Activated CD4-positive, CD25-positive, alpha-beta regulatory T cell treated with anti-CD3 and anti-CD28 coated beads, Interleukin-2, amount 50 U/mL, for 72 hours (primary cell): ENCODE measurements around the gene CCDC183.
A peak's percentile ranks its signal among the peaks of the same experiment; 100 is the strongest.

Source experiments
- DNase-seq: peaks from one replicate; pipeline ENCODE4 v3.0.0; 2021

The CCDC183 gene

DNA sequence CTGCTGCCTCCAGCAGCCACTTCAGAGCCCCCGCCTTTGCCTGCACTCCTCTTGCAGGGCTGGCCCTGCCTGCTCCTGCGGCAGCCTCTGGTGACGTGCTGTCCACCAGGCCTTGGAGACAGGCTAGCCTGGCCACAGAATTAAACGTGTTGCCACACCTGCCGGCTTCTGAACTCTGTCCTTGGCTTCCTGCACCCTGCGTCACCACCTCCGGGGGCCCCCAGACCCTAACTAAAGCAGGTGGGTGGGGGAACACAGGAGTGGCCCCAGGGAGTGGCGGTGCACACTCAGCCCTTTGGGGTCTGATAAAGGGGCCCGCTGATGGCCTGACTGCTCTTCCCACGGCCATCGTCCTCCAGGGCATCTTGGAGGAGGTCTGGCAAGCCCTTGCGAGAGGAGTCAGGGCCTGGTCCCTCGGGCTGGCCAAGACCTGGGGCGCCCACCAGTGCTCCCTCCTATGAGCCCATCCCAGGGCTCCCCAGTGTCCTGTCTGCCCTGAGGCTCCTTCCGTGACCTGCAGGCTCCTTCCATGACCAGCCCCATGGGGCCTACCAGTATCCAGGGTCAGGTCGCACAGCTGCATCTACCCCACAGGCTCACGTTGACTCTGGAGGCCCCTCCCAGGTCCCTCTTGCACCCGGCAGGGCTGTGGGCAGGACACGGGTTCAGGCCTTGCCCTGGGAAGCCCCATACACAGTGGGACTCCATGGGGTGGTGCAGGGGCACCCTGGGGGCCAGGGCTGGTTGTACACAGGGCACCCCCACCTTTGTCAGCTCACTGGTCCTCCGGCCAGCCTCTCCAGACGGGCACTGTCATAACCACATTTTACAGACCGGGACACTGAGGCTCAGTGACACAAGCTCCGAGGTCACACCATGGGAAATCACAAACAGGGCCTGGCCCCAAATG, 55.0 kb downstream of the CCDC183 start:
- DNase-seq = no peak

DNA sequence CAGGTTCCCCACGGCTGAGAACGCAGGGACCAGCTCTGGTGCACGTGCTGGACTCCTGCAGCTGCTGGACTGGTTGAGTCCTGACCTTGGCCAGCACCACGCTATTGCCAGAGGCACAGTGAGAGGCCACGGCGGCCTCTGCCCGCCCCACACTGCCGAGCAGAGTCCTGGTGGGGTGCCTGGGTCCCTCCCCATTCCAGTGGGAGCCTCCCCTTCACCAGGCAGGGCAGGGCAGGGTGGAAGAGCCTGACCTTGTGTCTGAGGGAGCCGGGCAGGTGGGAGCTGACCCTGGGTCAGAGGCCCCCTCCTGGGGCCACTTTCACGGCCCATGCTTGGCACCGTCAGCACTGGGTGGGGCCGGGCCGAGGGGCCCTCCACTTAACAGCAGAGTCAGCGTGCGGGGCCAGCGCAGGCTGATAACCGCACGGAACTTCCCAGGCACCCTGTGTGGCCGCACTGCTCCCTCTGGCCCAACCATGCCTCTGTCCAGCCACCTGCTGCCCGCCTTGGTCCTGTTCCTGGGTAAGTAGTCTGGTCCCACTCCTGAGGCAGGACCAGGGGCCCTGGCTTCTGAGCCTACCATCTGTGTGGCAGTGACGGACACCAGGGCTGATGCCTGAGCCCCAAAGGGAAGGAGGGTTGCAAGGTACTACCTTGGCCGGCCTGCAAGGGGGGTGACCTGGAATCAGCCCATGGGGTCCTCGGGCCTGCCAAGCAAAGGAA, 56.0 kb downstream of the CCDC183 start, which contains the start of gene MAMDC4:
Gene MAMDC4 (plus strand): TSS at position 406 of the 723 bp plus-strand sequence. CDS start 71 bp downstream, at position 477.
- no peak for DNase-seq

DNA sequence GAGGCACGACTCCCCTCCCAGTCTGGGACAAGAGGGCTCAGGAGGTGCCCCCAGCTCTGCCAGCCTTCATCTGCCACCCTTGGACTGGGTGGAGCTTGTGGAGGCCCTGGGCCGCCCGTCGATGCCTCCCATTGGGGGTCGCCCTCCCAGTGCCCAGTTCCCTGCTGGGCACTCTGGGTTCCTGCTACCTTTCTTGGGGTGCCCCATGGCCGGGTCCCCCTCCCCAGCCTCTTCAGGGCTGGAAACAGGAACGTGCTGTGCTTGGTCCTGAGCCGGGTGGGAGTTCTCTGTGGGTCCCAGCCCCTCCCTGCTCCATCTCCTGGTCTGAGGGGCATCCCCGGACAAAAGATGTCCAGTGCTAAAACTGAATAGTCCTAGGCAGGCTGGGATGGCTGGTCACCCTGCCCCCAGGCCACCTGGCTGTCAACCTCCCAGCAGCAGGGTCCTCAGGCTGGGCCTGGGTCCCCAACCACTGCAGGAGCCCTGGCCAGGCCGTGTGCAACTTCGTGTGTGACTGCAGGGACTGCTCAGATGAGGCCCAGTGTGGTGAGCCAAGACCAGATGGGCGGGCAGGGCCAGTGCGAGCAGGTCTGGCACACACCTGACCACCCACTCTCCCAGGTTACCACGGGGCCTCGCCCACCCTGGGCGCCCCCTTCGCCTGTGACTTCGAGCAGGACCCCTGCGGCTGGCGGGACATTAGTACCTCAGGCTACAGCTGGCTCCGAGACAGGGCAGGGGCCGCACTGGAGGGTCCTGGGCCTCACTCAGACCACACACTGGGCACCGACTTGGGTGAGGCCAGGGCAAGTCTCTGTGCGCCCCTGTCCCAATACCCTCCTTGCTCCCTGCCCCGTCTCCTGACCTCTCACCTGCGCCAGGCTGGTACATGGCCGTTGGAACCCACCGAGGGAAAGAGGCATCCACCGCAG, 56.8 kb downstream of the CCDC183 start:
- DNase-seq = no peak

DNA sequence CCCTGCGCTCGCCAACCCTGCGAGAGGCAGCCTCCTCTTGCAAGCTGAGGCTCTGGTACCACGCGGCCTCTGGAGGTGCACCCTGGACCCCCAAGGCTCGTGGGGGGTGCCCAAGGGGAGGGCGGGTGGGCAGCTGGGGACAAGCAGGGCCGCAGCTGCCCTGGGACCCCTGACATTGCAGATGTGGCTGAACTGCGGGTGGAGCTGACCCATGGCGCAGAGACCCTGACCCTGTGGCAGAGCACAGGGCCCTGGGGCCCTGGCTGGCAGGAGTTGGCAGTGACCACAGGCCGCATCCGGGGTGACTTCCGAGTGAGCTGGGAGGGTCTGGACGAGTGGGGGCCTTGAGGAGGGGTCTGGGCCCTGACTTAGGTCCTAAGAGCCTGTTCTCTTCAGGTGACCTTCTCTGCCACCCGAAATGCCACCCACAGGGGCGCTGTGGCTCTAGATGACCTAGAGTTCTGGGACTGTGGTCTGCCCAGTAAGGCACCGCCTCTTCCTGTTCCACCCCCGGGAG, 57.5 kb downstream of the CCDC183 start:
- no peak for DNase-seq

DNA sequence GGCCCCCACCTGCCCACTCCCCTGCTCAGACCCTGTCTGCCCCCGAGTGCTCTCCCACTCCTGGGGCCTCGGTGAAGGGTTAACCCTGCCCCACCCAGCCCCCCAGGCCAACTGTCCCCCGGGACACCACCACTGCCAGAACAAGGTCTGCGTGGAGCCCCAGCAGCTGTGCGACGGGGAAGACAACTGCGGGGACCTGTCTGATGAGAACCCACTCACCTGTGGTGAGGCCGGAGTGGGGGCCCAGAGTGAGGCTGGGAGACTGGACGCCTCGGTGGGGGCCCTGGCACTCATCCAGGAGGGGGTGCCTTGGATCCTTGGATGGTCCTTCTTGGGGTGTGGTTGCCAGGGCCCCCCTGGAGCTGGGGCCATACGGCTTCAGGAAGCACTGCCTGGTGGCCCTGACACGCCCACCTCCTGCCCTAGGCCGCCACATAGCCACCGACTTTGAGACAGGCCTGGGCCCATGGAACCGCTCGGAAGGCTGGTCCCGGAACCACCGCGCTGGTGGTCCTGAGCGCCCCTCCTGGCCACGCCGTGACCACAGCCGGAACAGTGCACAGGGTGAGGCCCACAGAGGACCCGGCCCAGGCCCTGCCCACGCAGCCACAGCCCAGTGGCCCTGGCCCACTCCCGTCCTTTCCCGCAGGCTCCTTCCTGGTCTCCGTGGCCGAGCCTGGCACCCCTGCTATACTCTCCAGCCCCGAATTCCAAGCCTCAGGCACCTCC, 58.1 kb downstream of the CCDC183 start:
- no peak for DNase-seq

DNA sequence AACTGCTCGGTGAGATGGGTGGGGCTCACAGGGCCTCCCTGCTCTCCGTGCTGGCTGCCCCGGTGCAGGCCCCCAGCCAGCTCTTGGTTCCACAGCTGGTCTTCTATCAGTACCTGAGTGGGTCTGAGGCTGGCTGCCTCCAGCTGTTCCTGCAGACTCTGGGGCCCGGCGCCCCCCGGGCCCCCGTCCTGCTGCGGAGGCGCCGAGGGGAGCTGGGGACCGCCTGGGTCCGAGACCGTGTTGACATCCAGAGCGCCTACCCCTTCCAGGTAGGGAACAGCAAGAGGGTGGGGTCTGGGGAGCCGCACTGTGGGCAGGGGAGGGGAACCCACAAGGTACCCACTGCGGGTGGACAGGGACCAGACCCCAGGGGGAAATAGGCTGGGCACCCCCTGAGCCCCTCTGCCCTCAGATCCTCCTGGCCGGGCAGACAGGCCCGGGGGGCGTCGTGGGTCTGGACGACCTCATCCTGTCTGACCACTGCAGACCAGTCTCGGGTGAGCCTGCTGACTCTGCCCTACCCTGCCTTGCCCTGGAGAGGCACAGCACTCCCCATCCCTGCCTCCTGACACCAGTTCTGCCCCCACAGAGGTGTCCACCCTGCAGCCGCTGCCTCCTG, 58.8 kb downstream of the CCDC183 start:
- DNase-seq = no peak

DNA sequence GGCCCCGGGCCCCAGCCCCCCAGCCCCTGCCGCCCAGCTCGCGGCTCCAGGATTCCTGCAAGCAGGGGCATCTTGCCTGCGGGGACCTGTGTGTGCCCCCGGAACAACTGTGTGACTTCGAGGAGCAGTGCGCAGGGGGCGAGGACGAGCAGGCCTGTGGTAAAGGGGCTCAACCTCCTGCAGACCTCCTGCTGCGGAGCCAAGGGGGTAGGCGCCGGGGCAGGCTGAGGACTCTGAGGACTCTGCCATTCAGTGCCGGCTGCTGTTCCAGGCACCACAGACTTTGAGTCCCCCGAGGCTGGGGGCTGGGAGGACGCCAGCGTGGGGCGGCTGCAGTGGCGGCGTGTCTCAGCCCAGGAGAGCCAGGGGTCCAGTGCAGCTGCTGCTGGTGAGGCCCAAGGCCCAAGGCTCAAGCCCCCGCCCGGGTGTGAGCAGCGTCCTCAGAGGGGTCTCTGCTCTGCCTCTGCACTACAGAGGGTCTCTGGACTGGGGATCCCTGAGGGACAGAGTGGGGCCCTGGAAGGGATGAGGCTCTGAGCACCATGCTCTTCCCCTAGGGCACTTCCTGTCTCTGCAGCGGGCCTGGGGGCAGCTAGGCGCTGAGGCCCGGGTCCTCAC, 59.4 kb downstream of the CCDC183 start:
- no peak for DNase-seq

DNA sequence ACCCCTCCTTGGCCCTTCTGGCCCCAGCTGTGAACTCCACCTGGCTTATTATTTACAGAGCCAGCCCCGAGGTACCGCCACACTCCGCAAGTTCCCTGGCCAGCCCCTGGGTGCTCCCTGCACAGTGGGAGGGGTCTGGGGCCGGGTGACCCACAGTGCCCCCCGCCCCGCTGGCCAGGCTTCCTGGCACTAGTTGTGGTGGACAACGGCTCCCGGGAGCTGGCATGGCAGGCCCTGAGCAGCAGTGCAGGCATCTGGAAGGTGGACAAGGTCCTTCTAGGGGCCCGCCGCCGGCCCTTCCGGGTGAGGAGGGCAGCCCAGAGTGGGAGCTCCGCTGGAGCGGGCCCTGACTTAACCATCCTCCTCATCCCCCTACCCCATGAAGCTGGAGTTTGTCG, 59.9 kb downstream of the CCDC183 start:
- DNase-seq = no peak

DNA sequence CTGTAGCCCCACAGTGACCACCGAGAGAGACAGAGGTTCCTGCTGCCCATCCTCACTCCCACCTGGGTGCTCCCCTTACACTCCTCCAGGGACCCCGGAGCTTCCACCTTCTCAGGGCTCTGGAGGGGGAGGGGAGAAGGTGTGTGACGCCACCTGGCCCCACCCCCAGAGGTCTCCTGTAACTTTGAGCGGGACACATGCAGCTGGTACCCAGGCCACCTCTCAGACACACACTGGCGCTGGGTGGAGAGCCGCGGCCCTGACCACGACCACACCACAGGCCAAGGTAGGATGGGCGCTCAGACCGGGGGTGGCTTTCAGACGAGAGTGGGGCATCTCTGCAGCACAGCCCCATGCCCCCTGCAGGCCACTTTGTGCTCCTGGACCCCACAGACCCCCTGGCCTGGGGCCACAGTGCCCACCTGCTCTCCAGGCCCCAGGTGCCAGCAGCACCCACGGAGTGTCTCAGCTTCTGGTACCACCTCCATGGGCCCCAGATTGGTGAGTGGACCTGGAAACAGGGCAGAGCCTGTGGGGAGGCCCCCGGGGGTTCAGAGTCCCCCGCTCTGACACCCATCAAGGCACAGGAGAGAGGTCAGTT, 60.5 kb downstream of the CCDC183 start:
- no peak for DNase-seq

DNA sequence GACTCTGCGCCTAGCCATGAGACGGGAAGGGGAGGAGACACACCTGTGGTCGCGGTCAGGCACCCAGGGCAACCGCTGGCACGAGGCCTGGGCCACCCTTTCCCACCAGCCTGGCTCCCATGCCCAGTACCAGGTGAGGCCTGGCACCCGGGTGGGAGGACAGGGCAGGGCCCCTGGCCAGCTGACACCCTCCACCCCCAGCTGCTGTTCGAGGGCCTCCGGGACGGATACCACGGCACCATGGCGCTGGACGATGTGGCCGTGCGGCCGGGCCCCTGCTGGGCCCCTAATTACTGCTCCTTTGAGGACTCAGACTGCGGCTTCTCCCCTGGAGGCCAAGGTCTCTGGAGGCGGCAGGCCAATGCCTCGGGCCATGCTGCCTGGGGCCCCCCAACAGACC, 61.0 kb downstream of the CCDC183 start:
- DNase-seq = peak; percentile 29
